ENCODE data around the gene NR3C2.

GRCh38 chr4:148364525-148364924 lies 77.7 kb downstream of the NR3C2 start:
- TF ChIP-seq CTCF (IDR thresholded peaks at IDR 0.05) (no peak), POLR2A (IDR thresholded peaks at IDR 0.05) (no peak)

Data from tibial nerve (tissue), 3 donors.